HG03469 (cell line): ENCODE results near the gene FCGR3B.
"Not testable (repeated sequence)": the region's sequence is repeated elsewhere in the genome, so short reads cannot be mapped to it uniquely, and the experiment has no call there.

ENCODE experiments used
- ATAC-seq: cut with Tn5 transposase; IDR thresholded peaks from one replicate; pipeline ENCODE4 v1.9.1; 2021; ENCODE audit warnings: mild to moderate bottlenecking, moderate library complexity, moderate number of reproducible peaks; ENCODE audit not compliant: unreplicated experiment

Gene FCGR3B

DNA sequence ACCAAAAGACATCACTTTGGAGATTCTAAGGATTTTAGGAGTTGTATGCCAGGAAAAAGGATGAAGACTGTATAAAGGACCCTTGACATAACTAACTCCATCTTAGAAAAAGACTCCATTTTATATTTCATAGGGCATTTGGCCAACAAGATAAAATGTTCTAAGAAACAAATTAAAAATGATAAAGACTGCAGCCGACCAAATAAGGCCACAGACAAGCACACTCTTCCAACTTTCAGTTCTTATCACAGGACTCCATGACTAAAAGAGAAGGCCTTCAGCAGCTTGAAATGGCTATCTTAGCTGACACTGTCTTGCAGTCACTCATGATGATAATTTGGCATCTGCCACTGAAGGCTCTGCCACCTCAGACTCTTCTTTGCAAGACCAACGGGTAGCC, 8.2 kb upstream of the FCGR3B start:
- ATAC-seq = not testable (repeated sequence)

DNA sequence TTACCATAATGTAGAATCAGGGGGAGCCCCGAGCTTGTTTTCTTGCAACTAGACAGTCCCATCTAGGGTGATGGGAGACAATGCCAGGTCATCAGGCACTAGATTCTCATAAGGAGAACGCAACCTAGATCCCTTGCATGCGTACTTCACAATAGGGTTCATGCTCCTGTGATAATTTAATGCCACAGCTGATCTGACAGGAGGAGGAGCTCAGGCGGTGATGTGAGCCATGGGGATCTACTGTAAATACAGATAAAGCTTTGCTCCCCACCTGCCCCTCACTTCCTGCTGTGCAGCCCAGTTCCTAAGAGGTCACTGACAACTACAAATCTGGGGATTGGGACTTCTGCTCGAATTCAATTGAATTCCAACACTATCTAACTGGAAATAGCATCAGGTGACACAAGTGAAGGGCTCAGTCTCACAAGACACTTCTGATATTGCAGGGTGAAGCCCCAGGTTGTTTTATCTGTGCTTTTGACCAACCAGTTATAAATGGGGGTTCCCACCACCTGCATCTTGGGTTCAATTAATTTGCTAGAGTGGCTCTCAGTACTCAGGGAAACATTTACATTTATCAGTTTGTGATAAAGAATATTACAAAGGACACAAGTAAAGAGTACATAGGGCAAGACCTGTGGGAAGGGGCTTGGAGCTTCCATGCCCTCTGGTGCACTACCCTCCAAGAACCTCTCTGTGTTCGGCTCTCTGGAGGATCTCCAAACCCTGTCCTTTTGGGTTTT, 7.4 kb upstream of the FCGR3B start:
- not testable (repeated sequence) for ATAC-seq

DNA sequence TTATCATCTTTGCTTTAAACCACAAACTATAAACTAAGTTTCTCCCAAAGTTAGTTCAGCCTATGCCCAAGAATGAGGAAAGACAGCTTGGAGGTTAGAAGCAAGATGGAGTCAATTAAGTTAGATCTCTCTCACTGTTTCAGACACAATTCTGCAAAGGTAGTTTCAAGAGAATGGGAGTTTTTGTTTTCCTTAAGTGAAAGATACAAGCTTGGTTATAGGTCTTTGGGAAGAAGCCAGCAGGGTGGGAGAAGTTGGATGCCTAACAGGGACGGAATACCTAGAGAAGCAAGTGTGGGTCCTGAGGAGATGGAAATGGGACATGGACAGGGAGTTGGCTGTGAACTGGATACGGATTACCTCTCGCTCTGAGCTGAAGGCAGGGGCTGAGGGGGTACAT, 6.0 kb upstream of the FCGR3B start:
- not testable (repeated sequence) for ATAC-seq

DNA sequence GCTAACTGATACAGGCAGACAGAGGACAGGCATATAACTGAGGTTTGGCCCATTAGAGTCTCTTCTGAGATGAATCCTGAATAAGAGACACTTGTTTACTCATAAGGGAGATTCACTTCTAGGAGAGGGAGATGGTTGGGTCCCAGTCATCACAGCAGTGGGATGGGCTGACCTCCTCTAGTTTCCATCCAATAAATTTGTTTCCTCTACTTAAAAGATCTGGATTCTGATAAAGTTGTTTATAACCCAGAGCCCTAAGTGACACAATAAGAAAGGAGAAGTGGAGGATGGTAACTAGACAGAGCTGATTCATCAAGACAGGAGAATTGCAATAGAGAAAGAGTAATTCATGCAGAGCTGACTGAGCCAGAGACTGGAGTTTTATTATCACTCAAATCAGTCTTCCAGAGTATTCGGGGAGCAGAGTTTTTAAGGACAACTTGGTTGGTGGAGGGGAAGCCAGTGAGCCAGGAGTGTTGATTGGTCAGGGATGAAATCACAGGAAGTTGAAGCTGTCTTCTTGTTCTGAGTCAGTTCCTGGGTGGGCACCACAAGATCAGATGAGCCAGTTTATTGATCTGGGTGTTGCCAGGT, 5.3 kb upstream of the FCGR3B start:
- not testable (repeated sequence) for ATAC-seq

DNA sequence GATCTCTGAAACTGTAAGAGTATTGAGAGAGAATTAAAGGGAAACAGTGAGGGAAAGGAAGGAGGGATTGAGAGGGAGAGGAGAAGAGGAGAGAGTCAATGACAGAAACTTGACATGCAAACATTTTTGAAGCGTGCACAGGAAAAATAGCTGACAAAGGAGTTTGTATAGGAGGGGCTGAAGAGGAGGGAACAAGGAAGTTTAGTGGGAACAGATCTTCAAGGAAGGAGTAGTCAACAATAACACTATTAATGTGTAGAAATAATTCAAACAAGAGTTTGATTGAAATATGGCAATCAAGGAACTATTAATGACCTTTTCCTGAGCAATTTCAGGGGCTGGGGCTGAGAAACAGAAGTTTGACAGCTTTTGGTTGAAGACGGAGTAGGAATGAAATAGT, 4.0 kb upstream of the FCGR3B start:
- not testable (repeated sequence) for ATAC-seq

DNA sequence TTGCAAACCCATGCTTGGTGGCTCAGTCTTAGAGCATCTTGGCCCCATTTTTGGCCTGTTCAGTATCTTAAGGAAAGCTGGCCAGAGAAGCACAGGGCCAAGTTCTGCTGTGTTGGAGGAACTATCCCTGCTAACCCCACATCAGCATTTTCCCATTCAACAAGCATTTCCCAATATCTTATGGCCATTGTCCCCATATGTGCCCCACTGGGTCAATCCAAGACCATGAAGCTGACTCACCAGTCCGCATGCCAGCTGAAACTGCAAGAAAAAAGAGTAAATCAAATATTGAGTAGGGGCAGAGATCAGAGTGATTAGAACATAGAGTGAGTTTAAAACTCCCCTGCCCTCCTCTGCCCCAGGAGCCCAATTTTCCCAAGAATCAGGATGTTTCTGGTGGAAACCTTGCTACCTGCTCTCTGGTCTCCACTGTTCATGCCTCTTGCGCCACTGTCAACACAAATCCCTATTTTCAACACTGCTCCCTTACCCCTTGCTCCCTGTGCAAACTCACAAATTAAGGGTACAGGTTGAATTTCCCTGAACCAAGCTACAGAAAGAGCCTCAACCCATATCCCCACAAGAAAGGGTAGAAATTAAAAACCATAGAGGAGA, 741 bp downstream of the FCGR3B start:
- not testable (repeated sequence) for ATAC-seq

DNA sequence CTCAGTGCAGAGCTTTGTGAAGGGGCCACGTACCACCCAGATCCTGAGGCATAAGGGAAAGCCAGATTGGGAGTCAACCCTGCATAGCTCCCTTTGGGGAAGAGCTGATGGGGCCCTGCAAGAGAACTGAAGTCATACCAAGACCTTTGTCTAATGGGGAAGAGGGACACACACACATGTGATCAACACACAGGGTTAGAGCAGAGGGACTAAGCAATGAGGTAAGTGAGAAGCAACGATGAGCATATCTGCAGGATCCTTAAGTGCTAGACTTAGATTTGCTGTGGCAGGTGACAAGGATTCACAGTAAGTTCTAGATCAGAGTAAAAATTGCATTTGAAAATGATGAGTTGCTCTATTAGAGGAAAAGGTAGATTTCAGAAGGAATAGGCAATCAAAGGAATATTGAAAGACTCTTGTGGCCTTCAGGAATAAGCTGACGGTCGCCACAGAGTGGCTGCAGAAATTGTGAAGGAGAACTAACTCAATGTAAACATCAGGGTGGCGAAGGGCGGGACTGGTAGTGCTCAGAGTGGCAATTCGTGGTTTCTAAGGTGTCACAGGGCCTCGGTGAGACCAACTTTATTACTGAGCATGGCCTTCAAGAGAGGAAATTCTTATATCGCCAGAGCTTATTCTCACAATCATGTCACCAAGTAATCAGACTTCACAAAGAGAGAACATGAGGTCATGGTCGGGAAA, 4.4 kb downstream of the FCGR3B start:
- ATAC-seq = not testable (repeated sequence)

DNA sequence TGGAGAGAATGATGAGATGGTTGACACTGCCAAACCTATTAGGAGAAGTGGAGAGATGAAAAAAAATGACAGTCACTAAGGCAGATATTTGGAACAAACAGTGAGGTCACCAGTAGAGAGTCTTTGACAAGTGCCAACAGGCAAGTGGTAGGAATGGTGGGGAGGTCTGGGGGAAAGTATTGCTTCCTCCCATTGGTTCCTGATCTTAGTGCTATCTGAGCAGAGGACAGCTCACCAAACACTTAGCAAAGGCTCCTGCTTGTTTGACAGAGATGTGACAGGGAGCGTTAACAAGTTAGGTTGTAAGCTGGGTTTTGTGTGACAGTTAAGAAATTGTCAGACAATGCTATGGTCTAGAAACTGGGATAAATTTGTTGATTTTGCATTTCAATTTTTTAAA, 6.4 kb downstream of the FCGR3B start:
- not testable (repeated sequence) for ATAC-seq

DNA sequence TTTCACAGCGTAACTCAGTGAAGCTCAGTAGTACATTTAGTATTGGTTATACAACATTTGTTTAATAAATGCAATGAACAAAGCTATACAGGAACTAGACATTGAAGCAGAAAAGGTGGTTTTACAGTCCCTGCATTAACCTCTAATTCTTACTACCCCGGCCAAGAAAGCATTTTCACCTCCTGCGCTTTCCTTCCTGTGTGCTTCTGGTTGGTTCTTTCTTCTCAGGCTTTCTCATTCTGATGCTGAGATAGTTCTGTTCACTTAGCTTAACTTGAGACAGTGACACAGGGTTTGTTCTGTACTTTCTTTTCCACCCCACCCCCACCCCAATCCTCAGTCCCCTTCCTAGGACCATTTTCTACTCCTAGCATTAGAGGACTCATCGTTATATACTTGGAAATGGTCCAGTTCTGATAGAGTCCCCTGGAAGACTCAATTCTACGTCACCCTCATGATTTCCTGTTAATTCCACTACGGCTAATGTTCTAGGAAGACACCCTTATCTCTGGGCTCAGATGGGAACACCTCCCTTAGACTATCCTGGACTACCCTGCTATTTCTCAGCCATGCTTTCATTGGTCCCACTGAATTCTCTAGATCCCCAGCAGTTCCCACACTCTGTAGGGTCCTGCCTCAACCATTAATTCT, 7.5 kb downstream of the FCGR3B start:
- not testable (repeated sequence) for ATAC-seq

DNA sequence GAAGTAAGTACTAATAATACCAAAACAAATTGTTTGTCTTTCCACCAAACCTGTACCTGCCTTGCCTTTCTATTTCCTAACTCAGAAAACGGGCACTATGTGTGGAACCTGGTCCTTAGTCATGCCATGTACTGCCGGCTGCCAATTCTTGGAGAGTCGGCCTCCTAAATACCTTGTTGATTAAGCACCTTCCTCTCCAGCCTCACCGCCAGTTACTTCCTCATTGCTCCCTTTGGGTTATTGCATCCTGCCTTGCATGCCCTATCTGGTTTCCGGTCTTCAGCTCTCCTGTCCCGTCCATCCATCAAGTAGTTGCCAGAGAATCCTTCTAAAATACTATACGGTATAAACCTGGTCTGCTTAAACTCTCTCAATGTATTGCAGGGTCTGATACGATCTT, 8.9 kb downstream of the FCGR3B start:
- ATAC-seq = not testable (repeated sequence)

DNA sequence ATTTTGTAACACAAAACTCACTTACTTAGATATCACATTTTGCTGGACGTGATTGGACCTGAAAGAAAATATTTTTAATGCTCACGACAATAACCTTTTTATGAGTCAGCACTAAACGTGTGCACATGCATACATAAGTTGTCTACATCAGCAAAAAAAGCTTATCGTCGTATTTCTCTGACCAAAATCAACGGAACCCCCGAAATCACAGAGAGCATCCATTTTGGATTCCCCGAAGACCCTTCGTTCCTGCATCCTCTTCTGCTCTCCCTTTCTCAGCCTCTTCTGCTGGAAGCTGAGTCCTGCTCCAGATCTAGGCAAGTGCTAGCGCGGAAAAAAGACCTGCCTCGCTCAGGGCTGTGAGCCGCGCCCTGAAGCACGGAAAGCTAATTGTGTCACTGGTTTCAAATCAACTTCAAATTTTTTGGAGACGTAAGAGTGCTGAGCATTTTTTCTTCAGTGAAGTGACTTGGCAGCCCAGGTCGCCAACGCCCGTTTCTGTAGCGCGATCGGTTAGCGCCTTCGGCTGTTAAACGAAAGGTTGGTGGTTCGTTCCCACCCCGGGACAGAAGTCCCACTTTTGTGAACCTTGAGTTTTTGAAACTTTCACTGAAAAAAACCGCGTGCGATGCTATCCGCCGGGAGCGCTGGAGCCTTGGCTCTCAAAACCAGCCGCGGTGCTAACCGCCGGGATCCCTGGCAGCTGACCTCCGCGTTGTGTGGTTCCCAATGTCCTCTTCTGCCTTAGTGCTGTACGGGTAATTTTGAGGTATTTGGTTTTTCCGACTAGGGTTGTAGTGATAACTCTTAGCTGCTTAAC, 9.6 kb downstream of the FCGR3B start:
- not testable (repeated sequence) for ATAC-seq

DNA sequence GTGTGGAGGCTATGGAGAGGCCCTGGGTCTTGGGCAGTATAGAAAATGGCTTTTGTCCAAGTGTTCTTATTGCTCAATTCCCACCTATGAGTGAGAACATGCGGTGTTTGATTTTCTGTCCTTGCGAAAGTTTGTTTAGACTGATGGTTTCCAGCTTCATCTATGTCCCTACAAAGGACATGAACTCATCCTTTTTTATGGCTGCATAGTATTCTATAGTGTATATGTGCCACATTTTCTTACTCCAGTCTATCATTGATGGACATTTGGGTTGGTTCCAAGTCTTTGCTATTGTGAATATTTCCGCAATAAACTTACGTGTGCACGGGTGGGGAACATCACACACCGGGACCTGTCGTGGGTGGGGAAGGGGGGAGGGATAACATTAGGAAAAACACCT, 10.6 kb downstream of the FCGR3B start:
- ATAC-seq = not testable (repeated sequence)

DNA sequence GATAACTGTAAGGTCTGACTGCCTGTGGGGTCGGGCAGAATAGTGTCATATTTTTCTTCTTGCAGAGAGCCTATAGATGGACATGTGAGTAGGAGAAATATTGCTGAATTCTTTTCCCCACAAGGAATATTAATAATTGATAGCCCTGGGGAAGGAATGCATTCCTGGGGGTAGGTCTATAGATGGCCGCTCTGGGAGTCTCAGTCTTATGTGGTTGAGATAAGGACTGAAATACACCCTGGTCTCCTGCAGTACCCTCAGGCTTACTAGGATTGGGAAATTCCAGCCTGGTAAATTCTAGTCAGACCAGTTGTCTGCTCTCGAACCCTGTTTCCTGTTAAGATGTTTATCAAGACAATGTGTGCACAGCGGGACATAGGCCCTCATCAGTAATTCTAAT, 12.5 kb downstream of the FCGR3B start:
- not testable (repeated sequence) for ATAC-seq

DNA sequence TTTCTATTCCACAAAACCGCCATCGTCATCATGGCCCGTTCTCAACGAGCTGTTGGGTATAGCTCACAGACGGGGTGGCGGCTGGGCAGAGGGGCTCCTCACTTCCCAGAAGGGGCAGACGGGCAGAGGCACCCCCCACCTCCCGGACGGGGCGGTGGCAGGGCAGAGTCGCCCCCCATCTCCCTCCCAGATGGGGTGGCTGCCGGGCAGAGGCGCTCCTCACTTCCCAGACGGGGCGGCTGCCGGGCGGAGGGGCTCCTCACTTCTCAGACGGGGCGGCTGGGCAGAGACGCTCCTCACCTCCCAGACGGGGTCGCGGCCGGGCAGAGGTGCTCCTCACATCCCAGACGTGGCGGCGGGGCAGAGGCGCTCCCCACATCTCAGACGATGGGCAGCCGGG, 14.6 kb downstream of the FCGR3B start:
- ATAC-seq = not testable (repeated sequence)

DNA sequence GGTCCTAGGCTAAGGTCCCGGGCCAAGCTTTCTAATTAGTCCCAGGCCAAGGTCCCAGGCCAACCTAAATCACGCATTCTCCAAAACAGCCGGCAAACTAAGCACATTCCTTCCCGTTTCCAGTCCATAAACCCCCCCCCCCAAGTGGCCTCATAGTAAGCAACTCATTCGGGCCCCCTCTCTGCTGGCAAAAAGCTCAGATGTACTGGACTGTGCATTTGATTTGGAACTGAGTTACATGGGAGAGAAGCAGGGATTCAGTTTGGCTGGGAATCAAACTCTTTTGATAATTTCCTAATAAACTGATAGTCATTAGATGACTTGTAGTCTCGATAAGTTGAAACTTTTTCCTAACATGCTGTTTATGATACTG, 17.8 kb downstream of the FCGR3B start:
- ATAC-seq = not testable (repeated sequence)

DNA sequence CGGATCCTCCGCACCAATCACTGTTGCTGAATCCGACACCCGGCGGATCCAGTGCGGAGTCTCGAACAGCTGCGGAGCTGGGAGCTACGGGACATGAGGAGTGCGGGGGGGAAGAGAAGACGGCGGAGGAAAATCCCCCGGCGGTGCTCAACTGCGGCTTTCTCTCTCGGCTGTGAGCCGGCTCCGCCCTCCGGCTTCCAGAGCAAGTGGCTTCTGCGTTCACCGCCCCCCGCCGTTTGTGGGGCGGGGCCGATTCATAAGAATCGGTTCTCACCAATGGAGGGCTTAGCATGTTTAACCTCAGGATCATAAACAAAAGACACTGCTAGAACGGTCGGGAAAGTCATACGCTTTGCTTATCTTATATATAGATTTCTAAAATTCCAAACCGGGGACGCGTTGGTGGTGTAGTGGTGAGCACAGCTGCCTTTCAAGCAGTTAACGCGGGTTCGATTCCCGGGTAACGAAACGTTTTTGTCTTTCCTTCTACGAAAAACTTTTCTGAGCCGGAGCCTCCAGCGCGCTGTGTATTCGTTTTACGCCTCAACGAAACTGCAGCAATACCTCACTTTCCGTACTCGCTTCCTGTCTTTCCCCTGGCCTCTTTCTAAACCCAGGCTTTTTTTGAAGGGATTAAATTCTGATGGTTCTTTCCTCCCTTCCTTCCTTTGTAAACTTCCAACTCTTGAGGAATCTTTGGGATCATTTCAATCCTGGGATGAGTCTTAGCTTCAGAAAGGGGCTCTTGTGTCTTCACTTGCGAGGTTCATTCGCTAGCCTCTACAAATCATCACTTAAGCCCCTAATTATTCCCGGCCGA, 18.4 kb downstream of the FCGR3B start:
- peak; percentile 63 for ATAC-seq

DNA sequence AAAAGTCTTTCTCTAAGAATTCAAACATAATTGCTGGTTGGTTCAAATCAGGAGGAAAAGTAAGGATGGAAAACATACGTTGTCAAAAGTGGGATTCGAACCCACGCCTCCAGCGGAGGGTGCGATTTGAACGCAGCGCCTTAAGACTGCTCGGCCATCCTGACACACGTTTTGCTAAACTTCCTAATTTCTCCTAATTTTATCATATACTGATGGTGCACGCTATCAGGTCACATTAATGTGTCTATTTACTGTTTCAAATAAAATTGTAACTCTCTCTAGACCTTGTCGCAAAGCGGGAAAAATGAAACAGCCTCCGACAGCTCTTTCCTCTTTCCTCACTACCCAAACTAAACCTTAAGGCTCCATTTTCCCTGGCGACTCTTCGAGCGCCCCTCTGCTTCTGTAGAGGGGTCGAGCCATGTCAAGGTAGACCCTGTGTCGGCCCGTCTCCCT, 19.1 kb downstream of the FCGR3B start:
- ATAC-seq = peak; percentile 15

DNA sequence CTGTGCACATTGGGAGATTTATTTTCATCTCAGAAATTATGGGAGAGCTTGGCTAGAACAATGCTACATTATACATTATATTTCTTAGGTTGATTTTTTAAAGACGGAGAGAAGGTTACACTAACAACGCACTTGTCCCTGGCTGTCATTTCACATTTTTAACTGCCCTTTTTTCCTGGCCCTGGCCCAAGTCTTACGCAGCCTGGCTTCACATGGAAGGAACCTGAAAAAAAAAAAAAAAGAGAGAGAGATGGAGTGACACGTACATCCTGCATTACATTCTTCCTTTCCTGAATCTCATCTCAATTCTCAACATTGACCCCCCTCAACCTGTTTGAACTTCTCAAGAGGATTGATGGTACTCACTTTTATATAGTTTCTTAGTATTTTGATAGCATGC, 20.8 kb downstream of the FCGR3B start:
- ATAC-seq = not testable (repeated sequence)
